ENCODE results near the gene PADI2.

DNA sequence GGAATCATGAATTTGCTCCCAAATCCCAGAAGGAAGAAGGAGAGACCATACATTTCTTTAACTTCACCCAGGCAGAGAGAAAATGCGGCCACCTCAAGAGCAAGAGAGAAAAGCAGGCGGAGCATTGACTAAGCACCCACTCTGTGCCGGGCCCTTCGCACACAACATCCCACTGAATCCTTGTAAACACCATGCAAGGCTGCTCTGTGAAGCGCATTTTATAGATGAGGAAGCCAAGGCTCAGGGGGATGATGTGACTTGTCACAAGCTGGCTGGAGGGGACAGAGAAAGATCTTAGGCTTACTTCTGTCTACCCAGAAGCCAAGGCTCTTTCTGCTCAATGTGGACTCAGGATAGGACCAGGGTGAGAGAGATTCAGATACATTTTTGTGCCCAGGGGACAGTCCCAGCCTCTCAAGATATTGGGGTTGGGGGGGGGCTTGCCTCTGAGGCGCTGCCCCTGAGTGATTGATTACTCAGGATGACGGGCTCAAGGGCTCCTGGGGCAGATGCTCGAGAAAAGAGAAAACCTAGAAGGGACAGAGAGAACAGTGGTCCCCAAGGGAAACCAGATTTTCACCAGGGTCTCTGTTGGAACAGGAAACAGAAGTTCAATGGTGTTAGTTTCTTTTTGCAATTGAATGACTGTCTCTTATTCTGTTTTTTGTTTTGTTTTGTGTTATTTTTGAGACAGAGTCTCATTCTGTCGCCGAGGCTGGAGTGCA, 19.5 kb downstream of the PADI2 start:
- TF ChIP-seq EZH2 (IDR thresholded peaks at IDR 0.05) (no peak), FOXP2 (optimal IDR thresholded peaks at IDR 0.05; ENCODE audit: control extremely low read depth, extremely low read length, insufficient read depth) (no peak), POLR2AphosphoS5 (IDR thresholded peaks at IDR 0.05; ENCODE audit: borderline replicate concordance, low read depth, low read length) (no peak)
